ENCODE measurements around the gene CLMP. TPM values are rescaled to one million over a fixed set of nuclear protein-coding genes. Genes with fewer than 3 reads are reported as not detected.
"Not testable (repeated sequence)": the region's sequence is repeated elsewhere in the genome, so short reads cannot be mapped to it uniquely, and the experiment has no call there.

Gene CLMP
- total RNA-seq, 1 experiment from 2014 or later, result not detected

- DNase-seq (ENCODE audit: low spot score), result no peak
Measured at GRCh38 chr11:123168955-123169484, 26.0 kb downstream of the CLMP start.

GRCh38 chr11:123168241-123168640, 26.8 kb downstream of the CLMP start:
- no peak for DNase-seq (ENCODE audit: low spot score)

- peak; percentile 25 for DNase-seq (ENCODE audit: low spot score)
Measured at GRCh38 chr11:123166071-123166559, 28.9 kb downstream of the CLMP start.

- DNase-seq (ENCODE audit: low spot score), result no peak
Measured at GRCh38 chr11:123164732-123165450, 30.2 kb downstream of the CLMP start.

- no peak for DNase-seq (ENCODE audit: low spot score)
Measured at GRCh38 chr11:123163621-123164020, 31.4 kb downstream of the CLMP start.

- DNase-seq (ENCODE audit: low spot score), result no peak
Measured at GRCh38 chr11:123161376-123162030, 33.5 kb downstream of the CLMP start.

GRCh38 chr11:123159183-123159857, 35.7 kb downstream of the CLMP start:
- DNase-seq (ENCODE audit: low spot score), result no peak

- no peak for DNase-seq (ENCODE audit: low spot score)
Measured at GRCh38 chr11:123158033-123159003, 36.7 kb downstream of the CLMP start.

GRCh38 chr11:123152951-123153350, 42.1 kb downstream of the CLMP start:
- no peak for DNase-seq (ENCODE audit: low spot score)

GRCh38 chr11:123152346-123152745, 42.7 kb downstream of the CLMP start:
- DNase-seq (ENCODE audit: low spot score), result not testable (repeated sequence)

- no peak for DNase-seq (ENCODE audit: low spot score)
Measured at GRCh38 chr11:123151796-123152195, 43.3 kb downstream of the CLMP start.

- no peak for DNase-seq (ENCODE audit: low spot score)
Measured at GRCh38 chr11:123151366-123151765, 43.7 kb downstream of the CLMP start.

- no peak for DNase-seq (ENCODE audit: low spot score)
Measured at GRCh38 chr11:123150882-123151281, 44.2 kb downstream of the CLMP start.

GRCh38 chr11:123148965-123149364, 46.1 kb downstream of the CLMP start:
- DNase-seq (ENCODE audit: low spot score), result no peak

GRCh38 chr11:123145661-123146060, 49.4 kb downstream of the CLMP start:
- no peak for DNase-seq (ENCODE audit: low spot score)

- peak; percentile 39 for DNase-seq (ENCODE audit: low spot score)
Measured at GRCh38 chr11:123145220-123145619, 49.8 kb downstream of the CLMP start.

- DNase-seq (ENCODE audit: low spot score), result no peak
Measured at GRCh38 chr11:123144707-123145106, 50.3 kb downstream of the CLMP start.

- no peak for DNase-seq (ENCODE audit: low spot score)
Measured at GRCh38 chr11:123143921-123144320, 51.1 kb downstream of the CLMP start.

GRCh38 chr11:123143476-123143875, 51.6 kb downstream of the CLMP start:
- DNase-seq (ENCODE audit: low spot score), result no peak

GRCh38 chr11:123139206-123139605, 55.8 kb downstream of the CLMP start:
- DNase-seq (ENCODE audit: low spot score), result no peak
